Naive thymus-derived CD4-positive, alpha-beta T cell (primary cell): ENCODE data around the gene RCVRN. TPM values are rescaled to one million over a fixed set of nuclear protein-coding genes. Genes with fewer than 3 reads are reported as not detected.

ENCODE experiments used
- ATAC-seq: fragments of 150-1000 bp; cut with Tn5 transposase; 2 replicates; pipeline ENCODE4 v1.10.0; 2021; ENCODE audit warnings: mild to moderate bottlenecking, moderate library complexity
- CTCF ChIA-PET: fragments of 350-600 bp; sonication (Branson Sonifier 250); formaldehyde crosslinking; loops from one replicate; lab custom pipeline; 2021; ENCODE audit warnings: antibody characterized with exemption; lab: Charles Lee
- POLR2A ChIA-PET: fragments of 350-600 bp; sonication (Branson Sonifier 250); formaldehyde crosslinking; loops from one replicate; lab custom pipeline; 2021; ENCODE audit warnings: antibody characterized with exemption, inconsistent platforms; lab: Charles Lee
- DNase-seq, 9 donors: peaks; one replicate each; pipeline versions ENCODE4 v3.0.0 to v3.0.0-alpha.2; 2020 to 2022; ENCODE audit warnings: mixed read lengths in 1 of 9
- H3K27ac ChIP-seq: one replicate; pipeline ENCODE4 v1.7.0; 2013; ENCODE audit warnings: mild to moderate bottlenecking, low read depth, low read length, moderate library complexity
- H3K27me3 ChIP-seq, 2 donors: one replicate each; pipeline ENCODE4 v1.7.0; 2013; ENCODE audit warnings: low read length in 2 of 2, mild to moderate bottlenecking in 2 of 2, moderate library complexity in 2 of 2; ENCODE audit not compliant: control insufficient read depth in 2 of 2, insufficient read depth in 2 of 2
- H3K36me3 ChIP-seq, 3 experiments: 1 replicate in 2 of 3; 2 replicates in 1 of 3; pipeline ENCODE4 v1.7.0; 2013; ENCODE audit warnings: low read length in 3 of 3, mild to moderate bottlenecking in 3 of 3, moderate library complexity in 1 of 3; ENCODE audit not compliant: insufficient read depth in 3 of 3, control insufficient read depth in 2 of 3
- H3K4me1 ChIP-seq, 2 donors: one replicate each; pipeline ENCODE4 v1.7.0; 2013; ENCODE audit warnings: low read length in 2 of 2, mild to moderate bottlenecking in 2 of 2, moderate library complexity in 1 of 2; ENCODE audit not compliant: control insufficient read depth in 2 of 2, insufficient read depth in 2 of 2
- H3K4me3 ChIP-seq: 2 replicates; pipeline ENCODE4 v1.7.0; 2013; ENCODE audit warnings: mild to moderate bottlenecking, low read length
- H3K9me3 ChIP-seq, 3 experiments: 1 replicate in 2 of 3; 2 replicates in 1 of 3; pipeline ENCODE4 v1.7.0; 2013; ENCODE audit warnings: low read length in 3 of 3; ENCODE audit not compliant: control insufficient read depth in 2 of 3
- H3K27ac Mint-ChIP-seq, 9 donors: one replicate each; pipeline ENCODE4 v1.8.0; 2020 to 2022; ENCODE audit warnings: mixed read lengths in 9 of 9, mild to moderate bottlenecking in 8 of 9, moderate library complexity in 5 of 9, inconsistent platforms in 2 of 9
- H3K27me3 Mint-ChIP-seq, 5 donors: one replicate each; pipeline ENCODE4 v1.8.0; 2021 to 2022; ENCODE audit warnings: mixed read lengths in 5 of 5, mild to moderate bottlenecking in 1 of 5
- H3K36me3 Mint-ChIP-seq, 5 donors: one replicate each; pipeline ENCODE4 v1.8.0; 2020 to 2022; ENCODE audit warnings: mixed read lengths in 5 of 5, mild to moderate bottlenecking in 3 of 5, inconsistent platforms in 1 of 5
- H3K4me1 Mint-ChIP-seq, 7 donors: one replicate each; pipeline ENCODE4 v1.8.0; 2020 to 2022; ENCODE audit warnings: mixed read lengths in 7 of 7, mild to moderate bottlenecking in 3 of 7, inconsistent platforms in 1 of 7
- H3K4me3 Mint-ChIP-seq, 10 donors: one replicate each; pipeline ENCODE4 v1.8.0; 2020 to 2022; ENCODE audit warnings: mild to moderate bottlenecking in 10 of 10, mixed read lengths in 10 of 10, moderate library complexity in 6 of 10, inconsistent platforms in 2 of 10
- H3K9me3 Mint-ChIP-seq, 11 donors: one replicate each; pipeline ENCODE4 v1.8.0; 2020 to 2022; ENCODE audit warnings: mixed read lengths in 11 of 11, mild to moderate bottlenecking in 4 of 11, inconsistent platforms in 1 of 11, moderate library complexity in 1 of 11
- intact Hi-C, 2 donors: fragments of 100-400 bp; cut with micrococcal nuclease; formaldehyde crosslinking; loops; one replicate each; pipeline ENCODE4 v1.15.1; 2023
- polyA plus RNA-seq, 2 donors: library from polyadenylated mRNA; unstranded; fragments of 300-500 nt; fragmentation: Illumina TruSeq; gene quantifications; one replicate each; pipeline ENCODE4 v1.2.3, GENCODE V29; 2021
- total RNA-seq, 6 experiments: library from RNA in 5 of 6; stranded (reverse) in 5 of 6; gene quantifications; 1 replicate in 5 of 6; 2 replicates in 1 of 6; pipeline ENCODE4 v1.2.3 and lab custom pipeline; 2021 to 2026

The RCVRN gene
- total and polyA plus RNA-seq, 7 experiments from 2014 or later: 0.93 TPM; not detected in 6

DNA sequence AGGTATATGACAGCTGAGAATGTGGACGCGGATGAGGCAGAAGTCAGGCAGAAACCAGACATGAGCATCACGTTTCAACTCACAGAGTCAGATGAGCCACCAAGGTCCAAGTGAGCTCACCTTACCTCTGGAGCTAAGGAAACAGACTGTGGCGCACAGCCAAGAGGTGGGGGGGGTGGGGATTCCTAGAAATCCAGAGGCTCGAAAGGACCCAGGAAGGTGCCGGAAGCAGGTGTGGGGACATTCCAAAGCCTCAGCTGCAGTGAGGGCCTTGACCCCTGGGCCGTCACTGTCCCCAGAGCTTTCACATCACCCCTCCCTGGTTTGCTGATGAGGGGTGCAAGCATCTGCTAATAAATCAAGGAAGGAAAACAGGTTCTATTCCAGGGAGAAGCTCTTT, 29.3 kb upstream of the RCVRN start:
- peaks cover 0 to 5% (median 0%) of the 10 kb centered on the region in 5 donors for H3K27me3 Mint-ChIP-seq

GRCh38 chr17:9932491-9932890, 27.4 kb upstream of the RCVRN start:
- POLR2A ChIA-PET: no interaction called here
- DNase-seq (no peak), ATAC-seq (no peak)
- Histone ChIP-seq H3K27ac (no peak overlapping the region), H3K36me3 (no peaks in the 10 kb centered on the region), H3K4me3 (no peak overlapping the region), H3K27me3 (no peaks in the 10 kb centered on the region), H3K4me1 (no peaks in the 10 kb centered on the region), H3K9me3 (no peaks in the 10 kb centered on the region)
- no peaks in the 10 kb centered on the region for H3K36me3 Mint-ChIP-seq
- H3K27me3 Mint-ChIP-seq: peaks cover 0 to 5% (median 0%) of the 10 kb centered on the region in 5 donors
- intact Hi-C loops: no loop called here
- H3K4me3 Mint-ChIP-seq: no peak overlapping the region
- H3K4me1 Mint-ChIP-seq: no peaks in the 10 kb centered on the region
- H3K9me3 Mint-ChIP-seq: peaks cover 0 to 4% (median 0%) of the 10 kb centered on the region in 11 donors
- CTCF ChIA-PET: no interaction called here
- no peak overlapping the region for H3K27ac Mint-ChIP-seq

More for the DNA sequence above, 29.3 kb upstream of the RCVRN start:
- no peak overlapping the region for H3K4me3 Mint-ChIP-seq
- no peak overlapping the region for H3K27ac Mint-ChIP-seq
- H3K36me3 Mint-ChIP-seq: no peaks in the 10 kb centered on the region
- intact Hi-C loops: no loop called here
- no peaks in the 10 kb centered on the region for H3K4me1 Mint-ChIP-seq
- Histone ChIP-seq H3K27me3 (no peaks in the 10 kb centered on the region), H3K4me1 (no peaks in the 10 kb centered on the region), H3K36me3 (no peaks in the 10 kb centered on the region), H3K9me3 (peaks cover 0 to 7% (median 0%) of the 10 kb centered on the region in 3 experiments), H3K27ac (no peak overlapping the region), H3K4me3 (no peak overlapping the region)
- CTCF ChIA-PET: no interaction called here
- peaks cover 0 to 10% (median 0%) of the 10 kb centered on the region in 11 donors for H3K9me3 Mint-ChIP-seq
- POLR2A ChIA-PET: no interaction called here
- ATAC-seq (no peak), DNase-seq (no peak)

GRCh38 chr17:9931144-9931741, 26.2 kb upstream of the RCVRN start:
- no peak overlapping the region for H3K27ac ChIP-seq
- intact Hi-C loops: no loop called here
- H3K36me3 ChIP-seq: no peaks in the 10 kb centered on the region
- DNase-seq: no peak
- no peak overlapping the region for H3K4me3 ChIP-seq
- Mint-ChIP-seq H3K36me3 (no peaks in the 10 kb centered on the region), H3K4me1 (no peaks in the 10 kb centered on the region), H3K9me3 (no peaks in the 10 kb centered on the region), H3K4me3 (no peak overlapping the region), H3K27me3 (peaks cover 0 to 5% (median 0%) of the 10 kb centered on the region in 5 donors), H3K27ac (no peak overlapping the region)
- H3K27me3 ChIP-seq: no peaks in the 10 kb centered on the region
- ChIA-PET POLR2A (no interaction called here), CTCF (no interaction called here)
- no peaks in the 10 kb centered on the region for H3K4me1 ChIP-seq
- no peak for ATAC-seq
- no peaks in the 10 kb centered on the region for H3K9me3 ChIP-seq

DNA sequence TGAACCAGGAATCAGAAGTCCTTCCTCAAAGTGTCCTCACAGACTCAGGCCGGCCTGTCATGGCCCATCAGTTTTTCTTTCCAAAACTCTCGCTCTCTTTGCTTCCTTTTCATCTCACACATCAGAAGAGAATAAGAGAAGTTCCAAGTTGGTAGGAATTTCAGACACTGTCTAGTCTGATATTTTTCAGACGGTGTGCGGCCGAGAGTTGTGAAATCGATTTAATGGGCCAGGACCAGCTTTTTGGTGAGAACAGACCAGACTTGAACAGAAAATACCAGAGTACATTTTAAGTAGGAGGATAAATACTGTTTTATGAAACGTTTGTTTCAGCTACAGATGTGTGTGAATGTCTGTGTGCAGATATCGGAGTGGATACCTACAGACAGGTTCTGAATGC, 24.8 kb upstream of the RCVRN start:
- Histone ChIP-seq H3K4me1 (no peaks in the 10 kb centered on the region), H3K27me3 (no peaks in the 10 kb centered on the region), H3K27ac (no peak overlapping the region), H3K4me3 (no peak overlapping the region), H3K9me3 (no peaks in the 10 kb centered on the region), H3K36me3 (no peaks in the 10 kb centered on the region)
- CTCF ChIA-PET: no interaction called here
- intact Hi-C loops: loop anchor here in 1 of 2 donors (10.0 kb wide), 1 partner anchor 425 kb away; no protein-coding TSS in a partner anchor
- Mint-ChIP-seq H3K4me1 (peaks cover 0 to under 1% (median 0%) of the 10 kb centered on the region in 7 donors), H3K27me3 (peaks cover 0 to 5% (median 0%) of the 10 kb centered on the region in 5 donors), H3K36me3 (no peaks in the 10 kb centered on the region), H3K4me3 (no peak overlapping the region), H3K27ac (no peak overlapping the region), H3K9me3 (no peaks in the 10 kb centered on the region)
- no peak for ATAC-seq
- POLR2A ChIA-PET: no interaction called here
- no peak for DNase-seq

DNA sequence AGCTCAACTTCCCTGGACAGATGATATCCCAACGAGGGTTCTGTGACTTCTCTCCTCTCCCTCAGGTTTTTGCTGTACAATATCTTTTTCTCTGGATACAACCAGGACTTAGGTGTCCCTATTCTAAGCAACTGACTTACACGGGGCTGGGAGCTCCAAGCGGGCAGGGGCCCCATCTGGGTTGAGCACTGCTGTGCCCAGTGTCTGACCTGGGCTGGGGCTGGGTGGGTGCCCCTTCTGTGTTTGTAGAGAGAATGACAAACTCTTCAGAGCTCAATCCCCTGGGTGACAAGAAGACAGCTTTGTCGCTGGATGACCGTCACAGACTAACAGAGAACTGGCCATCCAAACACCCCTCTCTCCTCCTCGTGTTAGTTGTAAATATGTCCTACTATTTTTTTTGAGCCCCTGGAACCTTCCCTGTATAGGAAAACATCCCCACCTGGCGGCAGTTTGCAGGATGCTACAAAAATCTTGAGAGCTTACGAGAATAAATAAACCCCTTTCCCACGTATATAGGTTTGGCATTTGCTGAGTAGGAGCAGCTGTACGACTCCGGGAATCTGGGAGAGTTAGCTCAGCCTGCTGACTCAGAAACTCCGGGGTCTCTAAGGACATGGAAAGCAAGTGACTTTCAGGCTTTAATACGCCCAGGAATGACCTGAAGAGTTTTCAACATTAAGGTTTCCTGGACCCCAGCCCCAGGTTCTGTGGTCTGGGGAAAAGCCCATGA, 23.7 kb upstream of the RCVRN start:
- Histone ChIP-seq H3K36me3 (no peaks in the 10 kb centered on the region), H3K27me3 (no peaks in the 10 kb centered on the region), H3K4me1 (no peaks in the 10 kb centered on the region), H3K4me3 (no peak overlapping the region), H3K9me3 (no peaks in the 10 kb centered on the region), H3K27ac (no peak overlapping the region)
- Mint-ChIP-seq H3K27me3 (peaks cover 0 to 5% (median 0%) of the 10 kb centered on the region in 5 donors), H3K27ac (no peak overlapping the region), H3K4me3 (no peak overlapping the region), H3K4me1 (peaks cover 0 to 5% (median 0%) of the 10 kb centered on the region in 7 donors), H3K36me3 (no peaks in the 10 kb centered on the region), H3K9me3 (no peaks in the 10 kb centered on the region)
- ChIA-PET CTCF (no interaction called here), POLR2A (no interaction called here)
- DNase-seq: no peak
- intact Hi-C loops: loop anchor here in 1 of 2 donors (10.0 kb wide), 1 partner anchor 426 kb away; no protein-coding TSS in a partner anchor
- no peak for ATAC-seq

DNA sequence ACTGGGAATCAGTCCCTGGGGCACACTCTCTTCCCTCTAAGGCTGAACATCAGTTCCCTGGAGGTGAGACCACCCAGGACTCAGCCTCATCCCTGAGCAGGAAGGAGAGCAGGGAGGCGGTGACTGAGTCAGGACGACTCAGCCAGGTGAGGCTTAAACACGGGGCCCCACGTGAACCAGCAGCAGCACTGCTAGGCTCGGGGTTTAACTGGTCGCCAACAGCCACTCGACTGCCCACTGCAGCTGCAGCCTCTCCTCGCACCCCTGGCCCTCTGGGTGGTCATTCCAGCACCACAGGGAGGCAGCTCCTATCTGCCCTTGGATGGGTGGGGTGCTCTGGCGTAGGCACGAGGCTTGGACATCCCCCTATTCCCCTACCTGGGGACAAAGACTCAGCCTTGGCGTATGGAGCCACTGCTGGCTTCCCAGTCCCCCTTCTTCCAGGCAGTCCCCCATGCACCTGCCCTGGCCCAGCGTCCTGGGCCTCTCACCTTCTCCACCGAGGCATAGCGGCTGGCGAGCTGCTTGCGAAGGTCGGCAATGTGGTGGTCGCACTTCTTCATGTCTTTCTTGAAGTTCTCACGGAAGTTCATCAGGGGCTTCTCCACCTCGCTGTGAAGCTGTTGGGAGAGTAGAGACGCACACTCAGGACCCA, 21.2 kb upstream of the RCVRN start:
- POLR2A ChIA-PET: no interaction called here
- Mint-ChIP-seq H3K4me3 (no peak overlapping the region), H3K9me3 (no peaks in the 10 kb centered on the region), H3K4me1 (peaks cover 0 to 5% (median 0%) of the 10 kb centered on the region in 7 donors), H3K27me3 (no peaks in the 10 kb centered on the region), H3K27ac (no peak overlapping the region), H3K36me3 (no peaks in the 10 kb centered on the region)
- intact Hi-C loops: loop anchor here in 1 of 2 donors (10.0 kb wide), 1 partner anchor 429 kb away; no protein-coding TSS in a partner anchor
- H3K4me1 ChIP-seq: no peaks in the 10 kb centered on the region
- no peaks in the 10 kb centered on the region for H3K9me3 ChIP-seq
- no peaks in the 10 kb centered on the region for H3K27me3 ChIP-seq
- no peak for DNase-seq
- no peak for ATAC-seq
- CTCF ChIA-PET: interaction anchor here (1.4 kb wide), 1 partner anchor 21 kb away, joined by 3 read pairs; the partner anchor contains the start of gene RCVRN
- H3K36me3 ChIP-seq: no peaks in the 10 kb centered on the region
- H3K27ac ChIP-seq: no peak overlapping the region
- no peak overlapping the region for H3K4me3 ChIP-seq
